Endothelial cell (in vitro differentiated cells): ENCODE measurements around the gene ATRNL1. TPM values are rescaled to one million over a fixed set of nuclear protein-coding genes. Genes with fewer than 3 reads are reported as not detected.
"Not testable (repeated sequence)": the region's sequence is repeated elsewhere in the genome, so short reads cannot be mapped to it uniquely, and the experiment has no call there.

Source experiments
- DNase-seq: peaks from one replicate; pipeline ENCODE4 v3.0.0; 2021; ENCODE audit warnings: low spot score
- H3K27ac Mint-ChIP-seq: one replicate; pipeline ENCODE4 v1.8.0; 2021; ENCODE audit warnings: mixed read lengths, inconsistent platforms; ENCODE audit not compliant: unreplicated experiment
- H3K27me3 Mint-ChIP-seq: one replicate; pipeline ENCODE4 v1.8.0; 2021; ENCODE audit warnings: mild to moderate bottlenecking, moderate library complexity, mixed read lengths, inconsistent platforms; ENCODE audit not compliant: unreplicated experiment
- H3K36me3 Mint-ChIP-seq: one replicate; pipeline ENCODE4 v1.8.0; 2021; ENCODE audit warnings: mild to moderate bottlenecking, low read depth, mixed read lengths, inconsistent platforms; ENCODE audit not compliant: unreplicated experiment
- H3K4me1 Mint-ChIP-seq: one replicate; pipeline ENCODE4 v1.8.0; 2021; ENCODE audit warnings: mild to moderate bottlenecking, mixed read lengths, inconsistent platforms; ENCODE audit not compliant: unreplicated experiment
- H3K4me3 Mint-ChIP-seq: one replicate; pipeline ENCODE4 v1.8.0; 2021; ENCODE audit warnings: mild to moderate bottlenecking, mixed read lengths, inconsistent platforms; ENCODE audit not compliant: unreplicated experiment
- H3K9me3 Mint-ChIP-seq: one replicate; pipeline ENCODE4 v1.8.0; 2021; ENCODE audit warnings: mixed read lengths, inconsistent platforms; ENCODE audit not compliant: unreplicated experiment
- CTCF ChIP-seq: fragments of 200-600 bp; sonication (generic); IDR thresholded peaks from one replicate; pipeline ENCODE4 v1.5.0; 2021; ENCODE audit warnings: antibody characterized with exemption; ENCODE audit not compliant: unreplicated experiment
- total RNA-seq: library from RNA; stranded (reverse); fragmentation: NEBNext Ultra II Directional; extraction: Animal tissue kit (Norgen Biotek cat#: 25700); gene quantifications from one replicate; pipeline ENCODE4 v1.2.1, GENCODE V29; 2021; ENCODE audit not compliant: unreplicated experiment

Gene ATRNL1
- total RNA-seq, 1 donor from 2014 or later = 32.5 TPM

DNA sequence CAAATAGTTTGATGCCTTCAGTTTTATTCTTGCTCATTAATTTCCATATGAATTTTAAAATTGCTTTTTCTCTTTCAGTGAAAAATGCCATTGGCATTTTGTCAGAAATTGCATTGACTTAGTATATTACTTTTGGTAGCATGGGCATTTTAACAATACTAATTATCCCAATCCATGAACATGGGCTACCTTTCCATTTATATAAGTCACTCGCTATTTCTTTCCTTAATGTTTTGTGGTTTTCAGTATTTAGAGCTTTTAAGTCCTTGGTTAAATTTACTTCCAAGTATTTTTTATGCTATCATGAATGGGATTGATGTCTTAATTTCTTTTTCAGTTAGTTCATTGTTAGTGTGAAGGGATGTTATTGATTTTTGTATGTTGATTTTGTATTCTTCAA is 297.4 kb downstream of the ATRNL1 start:
- Mint-ChIP-seq H3K27me3 (no peaks in the 10 kb centered on the region), H3K27ac (no peak overlapping the region)
- TF ChIP-seq CTCF = no peak

GRCh38 chr10:115398026-115398425 is 304.9 kb downstream of the ATRNL1 start:
- H3K4me1 Mint-ChIP-seq = no peaks in the 10 kb centered on the region

More for the DNA sequence above, 297.4 kb downstream of the ATRNL1 start:
- Mint-ChIP-seq H3K4me1 (no peaks in the 10 kb centered on the region), H3K4me3 (no peak overlapping the region), H3K36me3 (no peaks in the 10 kb centered on the region), H3K9me3 (no peaks in the 10 kb centered on the region)
- no peak for DNase-seq

GRCh38 chr10:115402699-115403098 is 309.5 kb downstream of the ATRNL1 start:
- Mint-ChIP-seq H3K27ac (no peak overlapping the region), H3K27me3 (no peaks in the 10 kb centered on the region), H3K36me3 (no peaks in the 10 kb centered on the region), H3K4me3 (no peak overlapping the region), H3K9me3 (no peaks in the 10 kb centered on the region), H3K4me1 (no peaks in the 10 kb centered on the region)
- TF ChIP-seq CTCF = no peak
- no peak for DNase-seq

More at GRCh38 chr10:115398026-115398425, 304.9 kb downstream of the ATRNL1 start:
- TF ChIP-seq CTCF = no peak
- H3K36me3 Mint-ChIP-seq = no peaks in the 10 kb centered on the region
- DNase-seq = no peak
- H3K9me3 Mint-ChIP-seq = no peaks in the 10 kb centered on the region
- H3K4me3 Mint-ChIP-seq = no peak overlapping the region
- no peaks in the 10 kb centered on the region for H3K27me3 Mint-ChIP-seq
- no peak overlapping the region for H3K27ac Mint-ChIP-seq

DNA sequence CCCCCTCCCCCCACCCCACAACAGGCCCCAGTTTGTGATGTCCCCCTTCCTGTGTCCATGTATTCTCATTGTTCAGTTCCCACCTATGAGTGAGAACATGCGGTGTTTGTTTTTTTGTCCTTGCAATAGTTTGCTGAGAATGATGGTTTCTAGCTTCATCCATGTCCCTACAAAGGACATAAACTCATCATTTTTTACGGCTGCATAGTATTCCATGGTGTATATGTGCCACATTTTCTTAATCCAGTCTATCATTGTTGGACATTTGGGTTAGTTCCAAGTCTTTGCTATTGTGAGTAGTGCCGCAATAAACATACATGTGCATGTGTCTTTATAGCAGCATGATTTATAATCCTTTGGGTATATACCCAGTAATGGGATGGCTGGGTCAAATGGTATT is 312.7 kb downstream of the ATRNL1 start:
- H3K27me3 Mint-ChIP-seq, DNase-seq, H3K9me3 Mint-ChIP-seq, H3K4me1 Mint-ChIP-seq, H3K27ac Mint-ChIP-seq, H3K4me3 Mint-ChIP-seq, H3K36me3 Mint-ChIP-seq: not testable (repeated sequence)

GRCh38 chr10:115409347-115409746 is 316.2 kb downstream of the ATRNL1 start:
- Mint-ChIP-seq H3K36me3 (no peaks in the 10 kb centered on the region), H3K9me3 (no peaks in the 10 kb centered on the region), H3K27ac (no peak overlapping the region), H3K27me3 (no peaks in the 10 kb centered on the region), H3K4me1 (no peaks in the 10 kb centered on the region), H3K4me3 (no peak overlapping the region)
- TF ChIP-seq CTCF = no peak
- DNase-seq = no peak
